Right ventricle myocardium inferior (tissue), 1 donor: ENCODE measurements around the gene RERE. TPM values are rescaled to one million over a fixed set of nuclear protein-coding genes. Genes with fewer than 3 reads are reported as not detected.
"Not testable (repeated sequence)": the region's sequence is repeated elsewhere in the genome, so short reads cannot be mapped to it uniquely, and the experiment has no call there.

ENCODE experiments used
- ATAC-seq: fragments of 200-7000 bp; cut with Tn5 transposase; one replicate; pipeline ENCODE4 v1.9.1; 2020; ENCODE audit warnings: mild to moderate bottlenecking, moderate library complexity
- DNase-seq: peaks from one replicate; pipeline ENCODE4 v3.0.0; 2021; ENCODE audit errors: missing footprints
- intact Hi-C: fragments of 100-400 bp; cut with DNase I; formaldehyde crosslinking; loops from one replicate; pipeline ENCODE4 v1.11.0; 2022
- total RNA-seq: library from RNA; stranded (reverse); fragmentation: NEBNext Ultra II Directional; extraction: Animal tissue kit (Norgen Biotek cat#: 25700); gene quantifications from one replicate; pipeline ENCODE4 v1.2.1, GENCODE V29; 2021
- donor health status: DM: no; HTN: yes; CAD: no; lungs with severe emphysema.

RERE gene
- total RNA-seq, 1 donor from 2014 or later: 133 TPM

GRCh38 chr1:8706995-8707396, 110.4 kb downstream of the RERE start:
- intact Hi-C loops: loop anchor here (10.0 kb wide), 1 partner anchor 322 kb away; no protein-coding TSS in a partner anchor
- no peak for ATAC-seq

GRCh38 chr1:8706291-8706690, 111.1 kb downstream of the RERE start:
- no peak for DNase-seq
- ATAC-seq: no peak
- intact Hi-C loops: loop anchor here (10.0 kb wide), 1 partner anchor 321 kb away; no protein-coding TSS in a partner anchor

More at GRCh38 chr1:8706995-8707396, 110.4 kb downstream of the RERE start:
- no peak for DNase-seq

- ATAC-seq (no peak), DNase-seq (no peak)
- intact Hi-C loops: loop anchor here (5.0 to 10.0 kb wide), 2 partner anchors 43 to 320 kb away; no protein-coding TSS in a partner anchor
Observed at GRCh38 chr1:8704866-8705506, 112.5 kb downstream of the RERE start.

- intact Hi-C loops: loop anchor here (2.0 to 10.0 kb wide), 3 partner anchors 41 to 318 kb away; no protein-coding TSS in a partner anchor
- peak; percentile 95 for DNase-seq
- peak; percentile 96 for ATAC-seq
Observed at GRCh38 chr1:8702850-8703810, 114.3 kb downstream of the RERE start.

- intact Hi-C loops: loop anchor here (2.0 to 10.0 kb wide), 3 partner anchors 40 to 318 kb away; no protein-coding TSS in a partner anchor
- ATAC-seq: no peak
- no peak for DNase-seq
Observed at GRCh38 chr1:8702472-8702849, 115.0 kb downstream of the RERE start.

GRCh38 chr1:8701794-8702471, 115.5 kb downstream of the RERE start:
- ATAC-seq: no peak
- intact Hi-C loops: loop anchor here (2.0 to 10.0 kb wide), 3 partner anchors 40 to 317 kb away; no protein-coding TSS in a partner anchor
- DNase-seq: no peak

- DNase-seq: no peak
- intact Hi-C loops: loop anchor here (5.0 to 10.0 kb wide), 2 partner anchors 37 to 315 kb away; no protein-coding TSS in a partner anchor
Observed at GRCh38 chr1:8699679-8700078, 117.8 kb downstream of the RERE start.

GRCh38 chr1:8698937-8699447, 118.4 kb downstream of the RERE start:
- ATAC-seq (no peak), DNase-seq (no peak)
- intact Hi-C loops: no loop called here

More at GRCh38 chr1:8699679-8700078, 117.8 kb downstream of the RERE start:
- no peak for ATAC-seq

- no peak for DNase-seq
- intact Hi-C loops: no loop called here
- ATAC-seq: no peak
Observed at GRCh38 chr1:8698012-8698630, 119.3 kb downstream of the RERE start.

GRCh38 chr1:8695442-8695841, 122.0 kb downstream of the RERE start:
- DNase-seq, ATAC-seq, intact Hi-C loops: not testable (repeated sequence)

GRCh38 chr1:8693107-8693506, 124.3 kb downstream of the RERE start:
- intact Hi-C loops: no loop called here
- ATAC-seq (no peak), DNase-seq (no peak)

GRCh38 chr1:8691662-8692061, 125.8 kb downstream of the RERE start:
- no peak for DNase-seq
- intact Hi-C loops: no loop called here
- ATAC-seq: no peak

GRCh38 chr1:8690253-8690525, 127.3 kb downstream of the RERE start:
- no peak for ATAC-seq
- intact Hi-C loops: no loop called here
- no peak for DNase-seq

- ATAC-seq: no peak
- no peak for DNase-seq
- intact Hi-C loops: no loop called here
Observed at GRCh38 chr1:8689431-8690252, 127.8 kb downstream of the RERE start.

GRCh38 chr1:8687538-8687937, 129.9 kb downstream of the RERE start:
- ATAC-seq (no peak), DNase-seq (no peak)
- intact Hi-C loops: no loop called here

- DNase-seq (no peak), ATAC-seq (no peak)
- intact Hi-C loops: no loop called here
Observed at GRCh38 chr1:8687039-8687438, 130.4 kb downstream of the RERE start.

- ATAC-seq (no peak), DNase-seq (no peak)
- intact Hi-C loops: no loop called here
Observed at GRCh38 chr1:8685463-8685862, 132.0 kb downstream of the RERE start.

GRCh38 chr1:8684590-8684989, 132.8 kb downstream of the RERE start:
- ATAC-seq (no peak), DNase-seq (no peak)
- intact Hi-C loops: no loop called here
